Body of pancreas (tissue), 4 donors: ENCODE data around the gene ERCC3. TPM values are rescaled to one million over a fixed set of nuclear protein-coding genes. Genes with fewer than 3 reads are reported as not detected.

Experiments
- ATAC-seq: fragments of 150-250 bp; one replicate; pipeline ENCODE4 v1.9.1; 2016
- DNase-seq, 4 donors: peaks; one replicate each; pipeline ENCODE4 v3.0.0-alpha.2; 2019
- H3K27ac ChIP-seq, 4 donors: fragments of 200-600 bp; sonication (generic); 1 replicate in 3 of 4; 2 replicates in 1 of 4; pipeline versions ENCODE4 v1.5.1 to v1.6.1; 2016 to 2019; ENCODE audit warnings: mild to moderate bottlenecking in 1 of 4, mixed read lengths in 1 of 4, moderate library complexity in 1 of 4
- H3K27me3 ChIP-seq, 2 donors: fragments of 200-600 bp; sonication (generic); one replicate each; pipeline ENCODE4 v1.6.0; 2016; ENCODE audit warnings: mild to moderate bottlenecking in 1 of 2
- H3K36me3 ChIP-seq, 2 donors: fragments of 200-600 bp; sonication (generic); replicated peaks in 1 of 2; 2 replicates each; pipeline ENCODE4 v1.5.1; 2016; ENCODE audit warnings: low read depth in 2 of 2; ENCODE audit not compliant: insufficient read depth in 1 of 2
- H3K4me1 ChIP-seq: fragments of 200-600 bp; sonication (generic); one replicate; pipeline ENCODE4 v1.6.0; 2016
- H3K4me3 ChIP-seq, 2 donors: fragments of 200-600 bp; sonication (generic); 1 replicate in 1 of 2; 2 replicates in 1 of 2; pipeline ENCODE4 v1.5.1; 2016 to 2019
- H3K9me3 ChIP-seq, 3 donors: fragments of 200-600 bp; sonication (generic); 1 replicate in 2 of 3; 2 replicates in 1 of 3; pipeline ENCODE4 v1.5.1; 2016
- POLR2A ChIP-seq, 3 donors: fragments of 450-650 bp; IDR thresholded peaks; one replicate each; pipeline ENCODE4 v1.6.1; 2016; ENCODE audit warnings: antibody characterized with exemption in 3 of 3, mild to moderate bottlenecking in 2 of 3
- WGBS, 2 donors: methylation state at CpG; one replicate each; pipeline ENCODE4 v1.1.5; 2017; 5-methylcytosine and 5-hydroxymethylcytosine counted together
- intact Hi-C: fragments of 100-400 bp; cut with DNase I; formaldehyde crosslinking; loops from one replicate; pipeline ENCODE4 v1.15.1; 2023
- total RNA-seq, 2 donors: library from RNA; depleted of rRNA; stranded (reverse); fragments of >200 nt; gene quantifications; one replicate each; pipeline ENCODE4 v1.1.0, GENCODE V29; 2016
- TF ChIP-seq, protein P1 (sequence below), 7 experiments: fragments of 450-650 bp in 4 of 7; fragments of 200-600 bp in 3 of 7; sonication (generic) in 3 of 7; IDR thresholded peaks; one replicate each; pipeline ENCODE4 v1.5.1; 2016 to 2019; ENCODE audit warnings: antibody characterized with exemption in 7 of 7

ERCC3 gene
- total RNA-seq, result 10 to 100 TPM; 28.5 to 54.7 TPM

- ATAC-seq, result peak; percentile 88
- Histone ChIP-seq H3K4me1 (peaks cover 20% of the 10 kb centered on the region), H3K27me3 (no peaks in the 10 kb centered on the region), H3K9me3 (no peaks in the 10 kb centered on the region), H3K27ac (peak within 1 kb of the TSS in 3 of 4 donors; percentile 55 to 76 (median 73)), H3K4me3 (peak within 1 kb of the TSS; percentile 88 to 98), H3K36me3 (peaks cover 5 to 14% of the 10 kb centered on the region in 2 donors)
- 1% methylated on average over 14 to 51 of the region's 55 CpGs for WGBS, 2 donors
- intact Hi-C loops, result no loop called here
- TF ChIP-seq POLR2A (IDR thresholded peaks at IDR 0.05), result peak; percentile 30 to 67 (median 65)
- TF ChIP-seq, protein P1, sequence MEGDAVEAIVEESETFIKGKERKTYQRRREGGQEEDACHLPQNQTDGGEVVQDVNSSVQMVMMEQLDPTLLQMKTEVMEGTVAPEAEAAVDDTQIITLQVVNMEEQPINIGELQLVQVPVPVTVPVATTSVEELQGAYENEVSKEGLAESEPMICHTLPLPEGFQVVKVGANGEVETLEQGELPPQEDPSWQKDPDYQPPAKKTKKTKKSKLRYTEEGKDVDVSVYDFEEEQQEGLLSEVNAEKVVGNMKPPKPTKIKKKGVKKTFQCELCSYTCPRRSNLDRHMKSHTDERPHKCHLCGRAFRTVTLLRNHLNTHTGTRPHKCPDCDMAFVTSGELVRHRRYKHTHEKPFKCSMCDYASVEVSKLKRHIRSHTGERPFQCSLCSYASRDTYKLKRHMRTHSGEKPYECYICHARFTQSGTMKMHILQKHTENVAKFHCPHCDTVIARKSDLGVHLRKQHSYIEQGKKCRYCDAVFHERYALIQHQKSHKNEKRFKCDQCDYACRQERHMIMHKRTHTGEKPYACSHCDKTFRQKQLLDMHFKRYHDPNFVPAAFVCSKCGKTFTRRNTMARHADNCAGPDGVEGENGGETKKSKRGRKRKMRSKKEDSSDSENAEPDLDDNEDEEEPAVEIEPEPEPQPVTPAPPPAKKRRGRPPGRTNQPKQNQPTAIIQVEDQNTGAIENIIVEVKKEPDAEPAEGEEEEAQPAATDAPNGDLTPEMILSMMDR (IDR thresholded peaks at IDR 0.05), result no peak
- peak; percentile 74 to 80 (median 77) for DNase-seq
Observed at GRCh38 chr2:127293748-127294562, at the start of gene ERCC3. Gene ERCC3, minus strand, starts transcription at chr2:127294144. Its CDS starts 63 bp downstream, at chr2:127294081.

DNA sequence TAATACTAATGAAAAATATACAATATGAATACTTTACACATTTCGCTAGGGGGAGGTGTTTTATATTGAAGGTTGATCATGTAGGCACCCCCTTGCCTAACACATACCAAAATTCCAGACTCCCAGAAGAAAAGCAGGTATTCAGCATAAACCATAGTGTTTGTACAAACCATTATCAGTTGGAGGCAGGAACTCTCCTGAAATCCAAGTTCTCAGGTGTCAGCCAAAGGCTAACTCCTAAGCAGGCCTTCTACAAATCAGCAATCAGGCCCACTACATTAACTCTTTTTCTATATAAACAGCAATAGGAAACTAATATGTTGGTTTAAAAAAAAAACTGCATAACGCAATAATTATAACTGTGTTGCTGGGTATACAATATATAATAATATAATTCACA, 49.3 kb upstream of the ERCC3 start:
- intact Hi-C loops, result no loop called here
- WGBS, 2 donors, result 99 to 100% methylated on average over 2 of the region's 2 CpGs
- no peak for ATAC-seq

GRCh38 chr2:127342101-127342500, 48.2 kb upstream of the ERCC3 start:
- DNase-seq (no peak), ATAC-seq (no peak)
- Histone ChIP-seq H3K4me3 (no peak overlapping the region), H3K27me3 (no peaks in the 10 kb centered on the region), H3K4me1 (peaks cover 12% of the 10 kb centered on the region), H3K9me3 (no peaks in the 10 kb centered on the region), H3K27ac (no peak overlapping the region), H3K36me3 (no peaks in the 10 kb centered on the region)
- intact Hi-C loops, result no loop called here
- 89 to 97% methylated on average over 1 of the region's 1 CpG for WGBS, 2 donors
- no peak for TF ChIP-seq POLR2A (IDR thresholded peaks at IDR 0.05)
- TF ChIP-seq, protein P1 (IDR thresholded peaks at IDR 0.05), result no peak

More for the DNA sequence above, 49.3 kb upstream of the ERCC3 start:
- no peak for DNase-seq
- H3K27ac ChIP-seq, result no peak overlapping the region
- H3K4me3 ChIP-seq, result no peak overlapping the region
- peaks cover 12% of the 10 kb centered on the region for H3K4me1 ChIP-seq
- TF ChIP-seq POLR2A (IDR thresholded peaks at IDR 0.05), result no peak
- TF ChIP-seq, protein P1 (IDR thresholded peaks at IDR 0.05), result no peak
- H3K36me3 ChIP-seq, result no peaks in the 10 kb centered on the region
- no peaks in the 10 kb centered on the region for H3K27me3 ChIP-seq
- H3K9me3 ChIP-seq, result no peaks in the 10 kb centered on the region

GRCh38 chr2:127332335-127332734, 38.4 kb upstream of the ERCC3 start:
- Histone ChIP-seq H3K4me1 (peaks cover 4% of the 10 kb centered on the region), H3K27ac (no peak overlapping the region), H3K4me3 (no peak overlapping the region), H3K36me3 (peaks cover 0 to 7% of the 10 kb centered on the region in 2 donors), H3K27me3 (no peaks in the 10 kb centered on the region), H3K9me3 (no peaks in the 10 kb centered on the region)
- DNase-seq (no peak), ATAC-seq (no peak)
- intact Hi-C loops, result no loop called here
- WGBS, 2 donors, result 73 to 77% methylated on average over 1 of the region's 1 CpG
- TF ChIP-seq, protein P1 (IDR thresholded peaks at IDR 0.05), result no peak
- no peak for TF ChIP-seq POLR2A (IDR thresholded peaks at IDR 0.05)
